MCF 10A (cell line): ENCODE measurements around the gene FOXL2NB. TPM values are rescaled to one million over a fixed set of nuclear protein-coding genes. Genes with fewer than 3 reads are reported as not detected.

Source experiments
- BruUV-seq: library from RNA; stranded (reverse); fragments of 400-500 nt; replicated peaks from 2 replicates; lab custom pipeline; 2021; lab: Mats Ljungman, UMichigan
- CTCF ChIA-PET: fragments of 300-600 bp; sonication (Branson Sonifier 250); formaldehyde crosslinking; extraction: SDS; loops from one replicate; lab custom pipeline; 2021; ENCODE audit warnings: antibody characterized with exemption, inconsistent platforms; lab: Yijun Ruan, JAX
- POLR2A ChIA-PET: fragments of 300-600, 350-650 bp; sonication (Branson Sonifier 250); formaldehyde crosslinking; extraction: SDS; loops from one replicate; lab custom pipeline; 2020; ENCODE audit warnings: antibody characterized with exemption, inconsistent platforms; lab: Yijun Ruan, JAX
- DNase-seq: peaks from one replicate; pipeline ENCODE4 v3.0.0-alpha.2; 2018; ENCODE audit not compliant: unreplicated experiment
- H3K27ac Mint-ChIP-seq: one replicate; pipeline ENCODE4 v1.8.0; 2022; ENCODE audit warnings: mild to moderate bottlenecking, low read depth, mixed read lengths; ENCODE audit not compliant: unreplicated experiment
- H3K27me3 Mint-ChIP-seq: one replicate; pipeline ENCODE4 v1.8.0; 2022; ENCODE audit warnings: mixed read lengths; ENCODE audit not compliant: insufficient read depth, unreplicated experiment
- H3K36me3 Mint-ChIP-seq: one replicate; pipeline ENCODE4 v1.8.0; 2022; ENCODE audit warnings: mild to moderate bottlenecking, moderate library complexity, mixed read lengths; ENCODE audit not compliant: insufficient read depth, unreplicated experiment
- H3K4me1 Mint-ChIP-seq: one replicate; pipeline ENCODE4 v1.8.0; 2022; ENCODE audit warnings: mixed read lengths; ENCODE audit not compliant: insufficient read depth, unreplicated experiment
- H3K4me3 Mint-ChIP-seq: one replicate; pipeline ENCODE4 v1.8.0; 2022; ENCODE audit warnings: mild to moderate bottlenecking, moderate library complexity, mixed read lengths; ENCODE audit not compliant: unreplicated experiment
- H3K9me3 Mint-ChIP-seq: one replicate; pipeline ENCODE4 v1.8.0; 2022; ENCODE audit warnings: mixed read lengths; ENCODE audit not compliant: unreplicated experiment
- CTCF ChIP-seq: fragments of 200-600 bp; IDR thresholded peaks from one replicate; pipeline ENCODE4 v1.8.0; 2022; ENCODE audit warnings: antibody characterized with exemption, mild to moderate bottlenecking; ENCODE audit not compliant: unreplicated experiment
- intact Hi-C: fragments of 100-400 bp; cut with micrococcal nuclease; formaldehyde crosslinking; loops from 2 replicates; pipeline ENCODE4 v1.14.1; 2022
- total RNA-seq: library from RNA; stranded (reverse); gene quantifications from 2 replicates; pipeline ENCODE4 v1.2.3, GENCODE V29; 2022

FOXL2NB gene
- total RNA-seq, 1 experiment from 2014 or later, result 0.14 TPM

GRCh38 chr3:138899351-138899991 lies 47.5 kb upstream of the FOXL2NB start:
- peaks cover 8% of the 10 kb centered on the region for H3K4me1 Mint-ChIP-seq
- no peak for TF ChIP-seq CTCF
- H3K27me3 Mint-ChIP-seq, result no peaks in the 10 kb centered on the region
- H3K4me3 Mint-ChIP-seq, result no peak overlapping the region
- BruUV-seq, result no TSS peak
- H3K27ac Mint-ChIP-seq, result no peak overlapping the region
- POLR2A ChIA-PET, result interaction anchor here (0.5 to 1.7 kb wide), 3 partner anchors 30 to 353 kb away, joined by 3 to 6 read pairs (median 4); no protein-coding TSS in a partner anchor
- H3K9me3 Mint-ChIP-seq, result no peaks in the 10 kb centered on the region
- CTCF ChIA-PET, result interaction anchor here (0.7 to 4.3 kb wide), 3 partner anchors 16 to 304 kb away, joined by 4 to 32 read pairs (median 4); no protein-coding TSS in a partner anchor
- no peak for DNase-seq
- no peaks in the 10 kb centered on the region for H3K36me3 Mint-ChIP-seq
- intact Hi-C loops, result no loop called here

- no TSS peak for BruUV-seq
- CTCF ChIA-PET, result interaction anchor here (0.7 to 0.8 kb wide), 2 partner anchors 14 to 18 kb away, joined by 3 to 4 read pairs; no protein-coding TSS in a partner anchor
- no peak for TF ChIP-seq CTCF
Measured at GRCh38 chr3:138901567-138901966, 45.5 kb upstream of the FOXL2NB start.

GRCh38 chr3:138902171-138902570 lies 44.8 kb upstream of the FOXL2NB start:
- no TSS peak for BruUV-seq
- ChIA-PET POLR2A (interaction anchor here (0.6 kb wide), 1 partner anchor 37 kb away, joined by 5 read pairs; no protein-coding TSS in a partner anchor), CTCF (interaction anchor here (0.6 to 2.5 kb wide), 4 partner anchors 13 to 181 kb away, joined by 3 to 18 read pairs (median 4); no protein-coding TSS in a partner anchor)
- Mint-ChIP-seq H3K36me3 (no peaks in the 10 kb centered on the region), H3K9me3 (no peaks in the 10 kb centered on the region), H3K27ac (no peak overlapping the region), H3K4me1 (peaks cover 8% of the 10 kb centered on the region), H3K27me3 (no peaks in the 10 kb centered on the region), H3K4me3 (no peak overlapping the region)
- no peak for DNase-seq
- no peak for TF ChIP-seq CTCF
- intact Hi-C loops, result no loop called here

More at GRCh38 chr3:138901567-138901966, 45.5 kb upstream of the FOXL2NB start:
- peaks cover 8% of the 10 kb centered on the region for H3K4me1 Mint-ChIP-seq
- POLR2A ChIA-PET, result no interaction called here
- no peaks in the 10 kb centered on the region for H3K36me3 Mint-ChIP-seq
- intact Hi-C loops, result no loop called here
- no peaks in the 10 kb centered on the region for H3K27me3 Mint-ChIP-seq
- H3K27ac Mint-ChIP-seq, result no peak overlapping the region
- no peak for DNase-seq
- no peak overlapping the region for H3K4me3 Mint-ChIP-seq
- no peaks in the 10 kb centered on the region for H3K9me3 Mint-ChIP-seq

GRCh38 chr3:138907539-138907938 lies 39.5 kb upstream of the FOXL2NB start:
- ChIA-PET POLR2A (no interaction called here), CTCF (interaction anchor here (0.6 to 1.0 kb wide), 4 partner anchors 8 to 412 kb away, joined by 3 to 6 read pairs (median 4); no protein-coding TSS in a partner anchor)
- H3K36me3 Mint-ChIP-seq, result no peaks in the 10 kb centered on the region
- no peaks in the 10 kb centered on the region for H3K27me3 Mint-ChIP-seq
- H3K27ac Mint-ChIP-seq, result no peak overlapping the region
- H3K4me3 Mint-ChIP-seq, result no peak overlapping the region
- BruUV-seq, result no TSS peak
- intact Hi-C loops, result no loop called here
- TF ChIP-seq CTCF, result no peak
- H3K4me1 Mint-ChIP-seq, result no peaks in the 10 kb centered on the region
- no peaks in the 10 kb centered on the region for H3K9me3 Mint-ChIP-seq
- no peak for DNase-seq
